ENCODE data around the gene CCDC66.

The CCDC66 gene

DNA sequence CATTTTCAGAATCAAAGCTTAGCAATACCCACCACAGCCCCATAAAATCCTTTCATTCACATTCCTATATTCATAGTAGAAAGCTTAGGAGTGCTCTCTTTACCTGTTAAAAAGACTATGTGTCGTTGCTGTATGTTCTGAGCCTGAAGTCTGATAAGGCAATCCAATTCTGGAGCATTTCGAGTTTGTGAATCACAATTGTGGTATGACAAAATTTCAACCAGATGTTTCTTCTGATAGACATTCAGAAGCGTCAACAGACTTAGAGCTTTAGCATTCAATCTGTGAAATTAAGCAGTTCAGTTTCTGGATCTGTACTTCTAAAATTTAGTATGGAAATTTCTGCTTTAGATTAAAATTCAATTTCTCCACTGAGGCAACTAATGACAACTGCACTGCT, 67.8 kb downstream of the CCDC66 start:
- no peak for DNase-seq

DNA sequence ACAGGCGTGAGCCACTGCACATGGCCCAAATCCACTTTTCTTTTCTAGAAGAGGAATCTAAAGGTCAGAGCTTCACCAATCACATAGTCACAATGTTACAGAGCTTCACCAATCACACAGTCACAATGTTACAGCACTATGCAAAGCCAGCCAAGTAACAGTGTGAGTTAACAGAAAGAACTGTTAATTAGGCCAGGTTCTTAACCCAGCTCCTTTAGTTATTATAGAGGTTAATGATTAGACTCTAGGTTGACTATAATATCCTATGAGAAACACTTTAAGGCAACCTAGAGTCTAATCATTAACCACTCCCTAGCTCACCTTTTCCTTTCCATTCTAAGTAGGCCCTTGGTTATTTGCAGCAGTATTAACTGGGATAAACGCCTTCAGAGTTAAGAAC, 72.1 kb downstream of the CCDC66 start:
- no peak for DNase-seq

DNA sequence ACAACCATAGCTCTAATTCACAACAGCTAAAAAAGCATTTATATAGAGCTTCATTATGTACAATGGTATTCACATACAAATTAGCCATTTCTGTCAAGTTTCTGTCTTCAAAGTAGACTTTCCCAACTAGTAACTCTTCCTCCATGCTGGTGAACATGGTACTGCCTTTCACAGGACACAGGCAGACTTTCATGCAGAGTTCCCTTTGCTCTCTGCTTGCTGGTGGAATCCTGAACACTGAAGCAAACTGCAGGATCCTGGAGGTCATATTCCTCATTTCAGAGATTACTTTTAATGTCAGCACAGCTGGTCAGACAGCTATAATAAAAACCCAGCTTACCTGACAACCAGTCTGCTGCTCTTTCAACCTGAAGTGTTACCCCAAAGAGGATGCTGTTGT, 72.5 kb downstream of the CCDC66 start:
- no peak for DNase-seq

DNA sequence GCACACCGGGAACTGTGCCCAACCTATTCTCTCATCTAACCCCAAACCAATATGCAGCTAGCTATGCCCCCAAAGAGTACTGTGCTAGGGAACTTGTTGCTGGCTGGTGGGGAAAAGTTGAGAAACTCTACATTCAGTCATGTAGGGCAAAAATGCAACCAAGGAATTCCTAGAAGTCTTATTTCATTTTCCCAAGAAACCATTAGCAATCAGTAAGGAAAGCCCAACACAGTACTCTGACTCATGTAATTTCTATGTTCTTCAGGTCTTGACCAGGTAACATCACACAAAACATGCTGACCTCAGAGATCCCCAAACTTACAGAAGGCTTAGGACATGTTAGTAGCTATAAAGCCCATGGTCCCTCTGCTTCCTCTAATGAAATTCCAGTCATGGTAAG, 74.0 kb downstream of the CCDC66 start:
- DNase-seq = no peak

DNA sequence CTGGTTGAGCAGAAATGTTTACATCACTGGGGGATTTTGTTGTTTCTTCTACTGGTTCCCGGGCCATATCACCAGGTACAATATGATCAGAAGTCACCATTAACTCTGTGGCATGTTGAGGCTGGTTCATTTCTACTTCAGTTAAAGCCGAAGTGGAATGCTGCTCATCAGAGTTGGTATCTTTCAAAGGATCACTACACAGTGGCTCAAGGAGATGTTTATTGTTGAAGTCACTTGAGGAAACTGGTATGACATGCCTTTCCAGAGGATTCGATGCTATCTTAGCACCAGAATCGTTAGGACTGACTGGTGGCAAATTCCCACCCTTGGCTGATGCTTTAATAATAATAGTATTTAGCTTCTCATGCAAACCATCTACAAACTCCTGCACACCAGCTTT, 76.2 kb downstream of the CCDC66 start:
- DNase-seq = no peak

DNA sequence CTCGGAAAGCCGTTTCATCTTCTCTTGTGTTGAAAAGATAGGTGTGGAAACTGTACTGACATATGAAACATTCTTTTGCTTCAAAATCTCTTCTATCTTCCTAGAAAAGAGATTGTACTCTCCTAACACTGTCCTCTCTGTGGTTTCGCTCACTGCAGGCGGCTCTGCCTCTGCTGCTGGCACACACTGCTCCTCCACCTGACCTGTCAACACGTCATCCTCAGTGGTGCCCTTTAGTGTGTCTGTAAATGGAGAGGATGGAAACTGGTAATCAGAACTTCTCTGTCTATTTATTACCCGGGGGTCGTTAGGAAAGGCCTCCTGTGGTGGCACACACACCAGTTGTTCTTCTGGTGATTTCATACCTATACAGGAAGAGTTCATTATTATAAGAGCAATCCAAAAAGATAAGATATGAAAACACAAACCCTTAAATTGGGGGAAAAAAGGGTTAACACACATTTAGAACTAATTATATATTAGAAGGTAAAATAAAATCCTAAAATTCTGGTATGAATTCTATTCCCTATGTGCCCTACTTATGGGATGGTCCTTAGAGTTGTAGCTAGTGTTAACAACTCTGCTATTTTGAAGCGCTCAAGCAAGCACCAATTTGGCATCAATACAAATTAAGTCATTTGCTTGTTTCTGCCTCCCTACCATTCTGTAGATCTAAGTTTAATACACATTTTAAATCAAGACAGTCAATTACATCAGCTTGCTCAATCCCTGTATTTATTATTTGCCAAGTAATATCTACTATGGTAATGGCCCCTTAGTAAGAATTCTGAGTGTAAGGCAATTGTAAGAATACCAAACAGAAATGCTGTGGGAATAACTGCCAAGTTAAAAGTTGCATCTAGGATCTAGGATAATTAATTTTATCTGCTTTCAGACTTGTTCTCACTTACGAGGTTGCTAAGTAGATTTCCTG, 76.9 kb downstream of the CCDC66 start:
- DNase-seq = no peak

DNA sequence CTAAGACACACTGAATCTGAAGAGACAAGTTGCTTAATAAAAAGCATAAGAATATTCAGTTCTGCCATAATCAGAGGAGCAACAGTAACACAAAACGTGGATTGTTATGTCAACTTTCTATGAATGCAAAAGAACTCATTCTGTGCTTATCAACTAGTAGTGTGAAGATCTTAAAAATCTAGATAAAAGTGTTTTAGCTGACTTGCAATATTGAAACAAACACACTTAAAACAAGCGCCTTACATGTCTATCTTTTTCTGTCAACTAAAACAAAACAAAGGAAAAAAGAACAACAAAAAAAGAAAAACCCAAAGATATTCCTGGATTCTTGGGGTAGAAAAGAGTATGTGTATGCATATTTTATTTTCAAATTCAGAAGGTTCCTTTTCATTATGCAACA, 88.4 kb downstream of the CCDC66 start:
- no peak for DNase-seq

DNA sequence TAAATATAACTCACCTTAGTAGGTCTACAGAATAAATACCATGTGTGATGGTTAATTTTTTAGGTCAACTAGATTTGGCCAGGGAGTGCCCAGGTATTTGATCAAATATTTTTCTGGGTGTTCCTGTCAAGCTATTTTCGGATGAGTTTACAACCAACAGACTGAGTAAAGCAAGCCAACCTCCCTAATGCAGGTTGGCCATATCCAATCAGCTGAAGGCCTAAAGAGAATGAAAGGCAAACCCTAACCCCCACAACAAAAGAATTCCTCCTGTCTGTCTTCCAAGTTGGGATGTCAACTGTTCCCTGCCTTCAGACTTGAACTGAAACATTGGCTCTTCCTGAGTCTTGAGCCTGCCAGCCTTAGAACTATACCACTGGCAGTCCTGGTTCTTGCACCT, 97.5 kb downstream of the CCDC66 start:
- no peak for DNase-seq

DNA sequence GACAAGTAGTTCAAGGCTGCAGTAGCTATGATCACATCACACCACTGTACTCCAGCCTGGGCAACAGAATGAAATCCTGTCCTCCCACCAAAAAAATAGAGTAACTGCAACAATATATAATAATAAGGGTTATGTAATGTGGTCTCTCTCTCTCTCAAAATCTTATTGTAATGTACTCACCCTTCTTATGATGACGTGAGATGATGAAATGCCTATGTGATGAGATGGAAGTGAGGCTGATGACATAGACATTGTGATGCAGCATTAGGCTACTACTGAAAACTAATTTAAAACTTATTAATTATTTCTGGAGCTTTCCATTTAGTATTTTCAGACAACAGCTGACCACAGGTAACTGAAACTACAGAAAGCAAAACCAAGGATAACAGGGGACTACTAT, 98.7 kb downstream of the CCDC66 start:
- no peak for DNase-seq

DNA sequence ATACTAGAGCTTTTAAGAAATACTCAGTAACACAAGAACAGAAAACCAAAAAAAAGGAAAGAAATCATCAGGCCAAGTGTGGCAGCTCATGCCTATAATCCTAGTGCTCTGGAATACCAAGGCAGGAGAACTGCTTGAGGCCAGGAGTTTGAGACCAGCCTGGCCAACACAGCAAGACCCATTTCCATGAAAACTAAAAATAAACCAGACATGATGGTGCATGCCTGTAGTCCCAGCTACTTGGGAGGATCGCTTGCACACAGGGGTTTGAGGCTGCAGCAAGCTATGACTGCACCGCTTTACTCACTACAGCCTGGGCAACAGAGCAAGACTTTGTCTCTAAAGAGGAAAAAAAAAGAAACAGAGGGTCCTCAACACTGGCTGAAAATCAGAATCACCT, 107.8 kb downstream of the CCDC66 start:
- DNase-seq = no peak

DNA sequence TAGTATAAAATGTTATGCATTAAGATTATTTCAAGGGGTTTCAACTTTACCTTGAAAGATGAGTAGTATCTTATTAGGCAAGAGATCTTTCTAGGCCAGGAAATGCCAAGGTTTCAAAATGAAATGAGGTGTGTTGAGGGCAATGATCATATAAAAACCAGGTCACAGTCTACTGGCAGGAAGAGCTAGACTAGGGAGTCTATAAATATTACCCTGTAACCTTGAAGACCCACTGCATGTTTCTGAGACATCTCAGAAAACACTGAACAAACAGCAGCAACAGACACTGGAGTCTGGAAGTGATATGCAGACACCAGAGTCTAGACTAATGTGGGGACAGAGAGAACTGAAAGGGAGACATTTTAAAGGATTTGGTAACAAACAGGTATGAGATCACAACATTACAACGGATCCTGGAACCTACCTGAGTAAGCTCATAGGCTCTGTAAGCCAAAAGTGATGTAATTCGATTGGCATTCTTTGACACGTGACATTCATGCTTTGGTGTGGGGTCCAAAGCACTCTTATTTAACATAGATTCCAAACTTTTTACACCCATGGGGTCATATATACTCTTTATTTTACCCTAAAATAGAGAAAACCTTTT, 111.1 kb downstream of the CCDC66 start:
- DNase-seq = no peak
